Liver (tissue), 9 donors: ENCODE measurements around the gene BMP7. TPM values are rescaled to one million over a fixed set of nuclear protein-coding genes. Genes with fewer than 3 reads are reported as not detected.
"Not testable (repeated sequence)": the region's sequence is repeated elsewhere in the genome, so short reads cannot be mapped to it uniquely, and the experiment has no call there.

Experiments used
- DNase-seq: peaks from one replicate; pipeline ENCODE4 v3.0.0-alpha.2; 2017; ENCODE audit warnings: low spot score
- H3K27ac ChIP-seq, 2 donors: one replicate each; pipeline ENCODE4 v1.7.0; 2013; ENCODE audit warnings: inconsistent platforms in 2 of 2, low read length in 2 of 2, control low read depth in 1 of 2, low read depth in 1 of 2, mild to moderate bottlenecking in 1 of 2
- H3K27me3 ChIP-seq, 4 donors: one replicate each; pipeline versions ENCODE4 v1.6.1 to v1.7.0; 2013; ENCODE audit warnings: low read length in 3 of 4, inconsistent platforms in 1 of 4, mild to moderate bottlenecking in 1 of 4, moderate library complexity in 1 of 4; ENCODE audit not compliant: control insufficient read depth in 4 of 4, insufficient read depth in 4 of 4
- H3K36me3 ChIP-seq, 4 donors: one replicate each; pipeline versions ENCODE4 v1.6.1 to v1.7.0; 2013; ENCODE audit warnings: low read length in 3 of 4, mild to moderate bottlenecking in 3 of 4, low read depth in 1 of 4, moderate library complexity in 1 of 4; ENCODE audit not compliant: control insufficient read depth in 4 of 4, insufficient read depth in 3 of 4
- H3K4me1 ChIP-seq, 4 donors: one replicate each; pipeline versions ENCODE4 v1.6.1 to v1.7.0; 2013; ENCODE audit warnings: low read length in 3 of 4, mild to moderate bottlenecking in 3 of 4, moderate library complexity in 1 of 4; ENCODE audit not compliant: control insufficient read depth in 4 of 4, insufficient read depth in 4 of 4
- H3K4me3 ChIP-seq, 3 donors: one replicate each; pipeline versions ENCODE4 v1.6.1 to v1.7.0; 2013; ENCODE audit warnings: low read length in 3 of 3, control low read depth in 1 of 3, low read depth in 1 of 3, mild to moderate bottlenecking in 1 of 3
- H3K9ac ChIP-seq, 2 donors: one replicate each; pipeline ENCODE4 v1.7.0; 2013; ENCODE audit warnings: low read length in 2 of 2, mild to moderate bottlenecking in 2 of 2, moderate library complexity in 2 of 2, control low read depth in 1 of 2, low read depth in 1 of 2
- H3K9me3 ChIP-seq, 4 donors: one replicate each; pipeline versions ENCODE4 v1.6.1 to v1.7.0; 2013; ENCODE audit warnings: low read length in 3 of 4; ENCODE audit not compliant: control insufficient read depth in 4 of 4
- CTCF ChIP-seq: fragments of 150-350 bp; IDR thresholded peaks from 2 replicates; pipeline ENCODE4 v1.5.1; 2017; ENCODE audit warnings: improper control_type of control experiment, low read depth, low read length; ENCODE audit not compliant: missing input control
- FOXA1 ChIP-seq: IDR thresholded peaks from 2 replicates; pipeline ENCODE4 v1.6.1; 2016; ENCODE audit warnings: antibody characterized with exemption
- FOXA2 ChIP-seq: IDR thresholded peaks from 2 replicates; pipeline ENCODE4 v1.6.1; 2016; ENCODE audit warnings: antibody characterized with exemption
- GABPA ChIP-seq, 2 donors: IDR thresholded peaks in 1 of 2; conservative IDR thresholded peaks in 1 of 2; 2 replicates each; pipeline ENCODE4 v1.6.1; 2016; ENCODE audit warnings: antibody characterized with exemption in 2 of 2, mild to moderate bottlenecking in 1 of 2, moderate library complexity in 1 of 2
- HNF4A ChIP-seq, 2 donors: conservative IDR thresholded peaks; 2 replicates each; pipeline ENCODE4 v1.6.1; 2016; ENCODE audit warnings: antibody characterized with exemption in 2 of 2, mild to moderate bottlenecking in 2 of 2
- HNF4G ChIP-seq: IDR thresholded peaks from 2 replicates; pipeline ENCODE4 v1.6.1; 2016; ENCODE audit warnings: antibody characterized with exemption
- JUND ChIP-seq, 2 donors: IDR thresholded peaks; 2 replicates each; pipeline ENCODE4 v1.6.1; 2016; ENCODE audit warnings: antibody characterized with exemption in 2 of 2
- NR2F2 ChIP-seq: IDR thresholded peaks from 2 replicates; pipeline ENCODE4 v1.6.1; 2016; ENCODE audit warnings: antibody characterized with exemption
- REST ChIP-seq: IDR thresholded peaks from 2 replicates; pipeline ENCODE4 v1.6.1; 2016; ENCODE audit warnings: antibody characterized with exemption, mild to moderate bottlenecking
- RXRA ChIP-seq, 2 donors: IDR thresholded peaks; 2 replicates each; pipeline ENCODE4 v1.6.1; 2017 to 2018; ENCODE audit warnings: antibody characterized with exemption in 2 of 2, mild to moderate bottlenecking in 1 of 2
- TAF1 ChIP-seq: conservative IDR thresholded peaks from 2 replicates; pipeline ENCODE4 v1.6.1; 2016; ENCODE audit warnings: antibody characterized with exemption, mild to moderate bottlenecking
- WGBS: extraction: QIAGEN DNeasy Blood & Tissue Kit; methylation state at CpG from one replicate; pipeline ENCODE4 v1.1.7; 2013; 5-methylcytosine and 5-hydroxymethylcytosine counted together
- polyA plus RNA-seq, 2 donors: library from polyadenylated mRNA; stranded (reverse) in 1 of 2; unstranded in 1 of 2; fragments of 200-250 nt in 1 of 2; fragments of >200 nt in 1 of 2; fragmentation: Nextera tagmentation in 1 of 2; extraction: Ambion mirVana in 1 of 2; gene quantifications; one replicate each; pipeline versions ENCODE4 v1.2.1 to v1.2.3, GENCODE V29; 2013 to 2015
- total RNA-seq, 2 donors: library from RNA; depleted of rRNA; stranded (reverse); fragments of >200 nt; gene quantifications; one replicate each; pipeline ENCODE4 v1.2.3, GENCODE V29; 2014
- TF ChIP-seq, protein P1 (sequence below): IDR thresholded peaks from 2 replicates; pipeline ENCODE4 v1.6.1; 2016; ENCODE audit warnings: antibody characterized with exemption
- TF ChIP-seq, protein P2 (sequence below): IDR thresholded peaks from 2 replicates; pipeline ENCODE4 v1.6.1; 2016; ENCODE audit warnings: antibody characterized with exemption
- donor health status: healthy.
- donor health status: healthy.
- donor health status: healthy.
- donor health status: healthy.
- donor health status: healthy.

Gene BMP7
- total and polyA plus RNA-seq, 4 donors: not detected

DNA sequence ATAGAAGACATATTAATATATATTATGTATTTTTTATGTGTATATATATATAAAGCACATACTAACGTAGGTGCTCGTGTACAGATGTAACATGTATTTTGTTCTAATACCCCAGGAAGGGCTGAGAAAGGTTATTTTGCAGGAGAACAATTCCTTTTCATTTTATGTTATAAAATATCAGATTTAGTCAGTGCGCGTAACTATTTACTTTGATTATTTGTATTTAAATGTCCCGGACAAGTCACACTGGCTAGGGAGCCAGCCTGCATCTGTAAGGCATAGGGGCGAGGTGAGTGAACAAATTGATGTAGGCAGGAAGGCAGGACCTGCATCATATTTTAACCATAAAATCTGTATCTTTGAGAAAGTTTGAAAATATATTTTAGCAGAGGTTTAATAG lies 74.1 kb downstream of the BMP7 start (continued):
- TF ChIP-seq, protein P1, sequence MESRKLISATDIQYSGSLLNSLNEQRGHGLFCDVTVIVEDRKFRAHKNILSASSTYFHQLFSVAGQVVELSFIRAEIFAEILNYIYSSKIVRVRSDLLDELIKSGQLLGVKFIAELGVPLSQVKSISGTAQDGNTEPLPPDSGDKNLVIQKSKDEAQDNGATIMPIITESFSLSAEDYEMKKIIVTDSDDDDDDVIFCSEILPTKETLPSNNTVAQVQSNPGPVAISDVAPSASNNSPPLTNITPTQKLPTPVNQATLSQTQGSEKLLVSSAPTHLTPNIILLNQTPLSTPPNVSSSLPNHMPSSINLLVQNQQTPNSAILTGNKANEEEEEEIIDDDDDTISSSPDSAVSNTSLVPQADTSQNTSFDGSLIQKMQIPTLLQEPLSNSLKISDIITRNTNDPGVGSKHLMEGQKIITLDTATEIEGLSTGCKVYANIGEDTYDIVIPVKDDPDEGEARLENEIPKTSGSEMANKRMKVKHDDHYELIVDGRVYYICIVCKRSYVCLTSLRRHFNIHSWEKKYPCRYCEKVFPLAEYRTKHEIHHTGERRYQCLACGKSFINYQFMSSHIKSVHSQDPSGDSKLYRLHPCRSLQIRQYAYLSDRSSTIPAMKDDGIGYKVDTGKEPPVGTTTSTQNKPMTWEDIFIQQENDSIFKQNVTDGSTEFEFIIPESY: no peak
- TF ChIP-seq NR2F2 (no peak), GABPA (IDR thresholded peaks at IDR 0.05 in 1 of 2, conservative IDR thresholded peaks at IDR 0.05 in 1 of 2) (no peak), HNF4G (no peak), HNF4A (conservative IDR thresholded peaks at IDR 0.05) (no peak), JUND (IDR thresholded peaks at IDR 0.05) (no peak), FOXA2 (no peak)
- TF ChIP-seq, protein P2, sequence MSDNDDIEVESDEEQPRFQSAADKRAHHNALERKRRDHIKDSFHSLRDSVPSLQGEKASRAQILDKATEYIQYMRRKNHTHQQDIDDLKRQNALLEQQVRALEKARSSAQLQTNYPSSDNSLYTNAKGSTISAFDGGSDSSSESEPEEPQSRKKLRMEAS: no peak

- H3K27ac ChIP-seq, H3K9me3 ChIP-seq, H3K9ac ChIP-seq, H3K36me3 ChIP-seq, DNase-seq, H3K4me1 ChIP-seq, H3K4me3 ChIP-seq, H3K27me3 ChIP-seq: not testable (repeated sequence)
- WGBS: 92% methylated on average over 8 of the region's 8 CpGs
Observed at GRCh38 chr20:57191265-57191638, 75.2 kb downstream of the BMP7 start.

DNA sequence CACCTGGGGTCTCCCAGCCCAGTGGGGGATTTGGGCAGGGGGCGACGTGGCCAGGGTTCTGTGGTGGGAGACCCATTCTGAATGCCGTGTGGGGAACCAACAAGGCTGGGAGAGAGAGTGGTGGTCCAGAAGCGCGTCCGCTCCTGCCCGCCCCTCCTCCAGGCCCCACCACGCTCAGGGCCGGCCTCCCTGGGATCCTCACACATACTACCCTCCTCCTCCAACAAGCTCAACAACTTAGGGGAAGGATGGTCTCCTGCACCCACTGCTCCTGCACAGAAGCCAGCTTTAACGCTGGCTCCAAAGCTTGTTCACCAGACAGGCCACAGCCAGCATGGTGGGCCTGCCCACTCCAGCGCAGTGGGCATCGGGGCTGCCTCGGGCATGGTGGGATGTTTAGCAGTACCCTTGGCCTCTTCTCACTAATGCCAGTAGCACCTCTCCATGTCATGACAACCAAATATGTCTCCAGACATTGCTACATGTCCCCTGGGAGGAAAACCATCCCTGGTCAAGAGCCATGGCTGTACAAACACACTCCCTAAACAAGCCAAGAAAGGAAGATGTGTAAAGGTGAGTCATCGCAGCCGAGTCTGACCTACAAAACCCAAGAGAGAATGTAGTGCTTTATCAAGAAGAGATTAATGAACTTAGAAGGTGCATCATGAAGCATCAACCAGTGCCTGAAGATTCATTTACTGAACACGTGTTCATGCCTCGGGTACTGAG lies 75.7 kb downstream of the BMP7 start:
- Histone ChIP-seq H3K9me3 (no peaks in the 10 kb centered on the region), H3K27ac (no peak overlapping the region), H3K4me1 (no peaks in the 10 kb centered on the region), H3K27me3 (no peaks in the 10 kb centered on the region), H3K36me3 (no peaks in the 10 kb centered on the region), H3K9ac (no peak overlapping the region), H3K4me3 (no peak overlapping the region)
- no peak for DNase-seq
- 93% methylated on average over 17 of the region's 17 CpGs for WGBS
- TF ChIP-seq, protein P1: no peak
- TF ChIP-seq CTCF (no peak), FOXA2 (no peak), RXRA (IDR thresholded peaks at IDR 0.05) (no peak), HNF4A (conservative IDR thresholded peaks at IDR 0.05) (no peak), REST (no peak), NR2F2 (no peak), FOXA1 (no peak), TAF1 (no peak)
